Breast epithelium (tissue), 4 donors: ENCODE measurements around the gene PARD3B. TPM values are rescaled to one million over a fixed set of nuclear protein-coding genes. Genes with fewer than 3 reads are reported as not detected.

ENCODE experiments used
- DNase-seq, 2 donors: peaks; one replicate each; pipeline ENCODE4 v3.0.0-alpha.2; 2019; ENCODE audit warnings: low spot score in 2 of 2
- H3K27ac ChIP-seq, 2 donors: fragments of 200-600 bp; sonication (generic) in 1 of 2; one replicate each; pipeline ENCODE4 v1.5.1; 2016 to 2019; ENCODE audit warnings: mild to moderate bottlenecking in 1 of 2
- H3K27me3 ChIP-seq, 2 donors: fragments of 200-600 bp; sonication (generic) in 1 of 2; one replicate each; pipeline versions ENCODE4 v1.5.1 to v1.6.0; 2017 to 2019; ENCODE audit warnings: control low read depth in 1 of 2, mild to moderate bottlenecking in 1 of 2
- H3K36me3 ChIP-seq: fragments of 200-600 bp; one replicate; pipeline ENCODE4 v1.5.1; 2019
- H3K4me1 ChIP-seq, 2 donors: fragments of 200-600 bp; sonication (generic); one replicate each; pipeline ENCODE4 v1.5.1; 2016 to 2019; ENCODE audit warnings: control low read depth in 1 of 2
- H3K4me3 ChIP-seq, 3 donors: fragments of 200-600 bp; sonication (generic); 1 replicate in 2 of 3; 2 replicates in 1 of 3; pipeline ENCODE4 v1.5.1; 2016 to 2019; ENCODE audit warnings: mild to moderate bottlenecking in 3 of 3, moderate library complexity in 2 of 3
- H3K9me3 ChIP-seq, 2 donors: fragments of 200-600 bp; sonication (generic) in 1 of 2; one replicate each; pipeline ENCODE4 v1.5.1; 2016 to 2019; ENCODE audit warnings: control low read depth in 1 of 2
- POLR2A ChIP-seq: fragments of 450-650 bp; IDR thresholded peaks from one replicate; pipeline ENCODE4 v1.6.1; 2016; ENCODE audit warnings: antibody characterized with exemption, mild to moderate bottlenecking, moderate library complexity
- POLR2AphosphoS5 ChIP-seq, 3 donors: sonication (generic); formaldehyde crosslinking; IDR thresholded peaks; one replicate each; pipeline ENCODE4 v1.6.1; 2017; ENCODE audit warnings: antibody characterized with exemption in 3 of 3
- intact Hi-C: fragments of 100-400 bp; cut with DNase I; formaldehyde crosslinking; loops from one replicate; pipeline ENCODE4 v1.15.1; 2023; ENCODE audit warnings: low total_unique reads
- total RNA-seq, 3 donors: library from RNA; depleted of rRNA; stranded (reverse); fragments of >200 nt; gene quantifications; one replicate each; pipeline ENCODE4 v1.1.0, GENCODE V29; 2016
- TF ChIP-seq, protein P1 (sequence below), 3 donors: fragments of 450-650 bp; IDR thresholded peaks; one replicate each; pipeline ENCODE4 v1.5.1; 2016 to 2017; ENCODE audit warnings: antibody characterized with exemption in 3 of 3, mild to moderate bottlenecking in 3 of 3, moderate library complexity in 3 of 3

Gene PARD3B
- total RNA-seq, 3 donors from 2014 or later = 24.6 to 66.2 (median 25.9) TPM

- no peak for DNase-seq
- no peaks in the 10 kb centered on the region for H3K36me3 ChIP-seq
- no peak for TF ChIP-seq POLR2AphosphoS5 (IDR thresholded peaks at IDR 0.05)
- TF ChIP-seq POLR2A = no peak
- TF ChIP-seq, protein P1, sequence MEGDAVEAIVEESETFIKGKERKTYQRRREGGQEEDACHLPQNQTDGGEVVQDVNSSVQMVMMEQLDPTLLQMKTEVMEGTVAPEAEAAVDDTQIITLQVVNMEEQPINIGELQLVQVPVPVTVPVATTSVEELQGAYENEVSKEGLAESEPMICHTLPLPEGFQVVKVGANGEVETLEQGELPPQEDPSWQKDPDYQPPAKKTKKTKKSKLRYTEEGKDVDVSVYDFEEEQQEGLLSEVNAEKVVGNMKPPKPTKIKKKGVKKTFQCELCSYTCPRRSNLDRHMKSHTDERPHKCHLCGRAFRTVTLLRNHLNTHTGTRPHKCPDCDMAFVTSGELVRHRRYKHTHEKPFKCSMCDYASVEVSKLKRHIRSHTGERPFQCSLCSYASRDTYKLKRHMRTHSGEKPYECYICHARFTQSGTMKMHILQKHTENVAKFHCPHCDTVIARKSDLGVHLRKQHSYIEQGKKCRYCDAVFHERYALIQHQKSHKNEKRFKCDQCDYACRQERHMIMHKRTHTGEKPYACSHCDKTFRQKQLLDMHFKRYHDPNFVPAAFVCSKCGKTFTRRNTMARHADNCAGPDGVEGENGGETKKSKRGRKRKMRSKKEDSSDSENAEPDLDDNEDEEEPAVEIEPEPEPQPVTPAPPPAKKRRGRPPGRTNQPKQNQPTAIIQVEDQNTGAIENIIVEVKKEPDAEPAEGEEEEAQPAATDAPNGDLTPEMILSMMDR (IDR thresholded peaks at IDR 0.05) = no peak
- intact Hi-C loops = no loop called here
- H3K9me3 ChIP-seq = peaks cover 0 to 4% of the 10 kb centered on the region in 2 donors
- no peak overlapping the region for H3K4me3 ChIP-seq
- no peaks in the 10 kb centered on the region for H3K27me3 ChIP-seq
- H3K27ac ChIP-seq = no peak overlapping the region
- H3K4me1 ChIP-seq = no peaks in the 10 kb centered on the region
These were observed 965.9 kb downstream of the PARD3B start for GRCh38 chr2:205511221-205511620.

DNA sequence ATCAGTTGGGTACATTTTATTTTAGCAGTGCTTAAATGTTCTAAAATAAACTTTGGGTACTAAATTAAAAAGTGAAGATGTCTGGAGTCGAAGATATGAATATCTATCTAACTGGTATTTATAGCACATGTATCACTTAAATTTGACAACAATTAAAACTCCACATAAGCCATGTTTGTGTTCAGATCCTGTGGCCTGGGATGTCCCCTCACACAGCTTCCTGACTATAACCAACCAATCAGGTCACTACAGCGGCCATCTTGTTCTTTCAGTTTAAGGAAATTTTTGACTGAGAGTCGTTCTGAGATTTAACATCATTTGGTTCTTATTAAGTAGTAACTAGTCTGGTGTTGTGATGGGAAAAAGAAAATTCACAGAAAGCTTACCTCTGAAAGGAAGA is 966.4 kb downstream of the PARD3B start:
- no peak overlapping the region for H3K27ac ChIP-seq
- intact Hi-C loops = no loop called here

GRCh38 chr2:205520311-205520710 is 975.0 kb downstream of the PARD3B start:
- TF ChIP-seq, protein P1 (IDR thresholded peaks at IDR 0.05) = no peak
- TF ChIP-seq POLR2AphosphoS5 (IDR thresholded peaks at IDR 0.05) (no peak), POLR2A (no peak)
- H3K27ac ChIP-seq = no peak overlapping the region

More for the DNA sequence above, 966.4 kb downstream of the PARD3B start:
- H3K4me3 ChIP-seq = no peak overlapping the region
- no peaks in the 10 kb centered on the region for H3K27me3 ChIP-seq
- H3K36me3 ChIP-seq = no peaks in the 10 kb centered on the region
- peaks cover 0 to 7% of the 10 kb centered on the region in 2 donors for H3K9me3 ChIP-seq
- DNase-seq = no peak
- TF ChIP-seq, protein P1 (IDR thresholded peaks at IDR 0.05) = no peak
- TF ChIP-seq POLR2A (no peak), POLR2AphosphoS5 (IDR thresholded peaks at IDR 0.05) (no peak)
- no peaks in the 10 kb centered on the region for H3K4me1 ChIP-seq

DNA sequence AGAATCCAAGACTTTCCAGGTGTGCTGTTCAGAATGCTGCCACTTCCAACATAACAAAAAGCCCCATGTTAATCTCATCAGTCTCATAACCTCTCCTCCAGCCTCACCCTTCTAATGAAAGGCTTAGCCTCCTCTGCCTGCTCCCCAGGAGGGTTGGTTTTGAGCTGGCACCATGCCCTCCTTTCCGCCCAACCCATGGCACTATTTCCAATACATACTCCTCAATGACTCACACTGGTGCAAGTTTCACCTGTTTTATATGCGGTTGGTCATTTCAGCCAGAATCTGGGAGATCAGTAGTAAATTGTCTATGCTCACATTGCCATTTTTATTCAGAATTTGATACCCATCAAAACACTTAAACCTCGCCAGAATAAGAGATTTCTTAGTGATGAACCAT is 979.4 kb downstream of the PARD3B start:
- H3K4me3 ChIP-seq = no peak overlapping the region
- intact Hi-C loops = no loop called here
- no peaks in the 10 kb centered on the region for H3K36me3 ChIP-seq
- DNase-seq = no peak
- no peak overlapping the region for H3K27ac ChIP-seq
- no peaks in the 10 kb centered on the region for H3K4me1 ChIP-seq
- H3K27me3 ChIP-seq = no peaks in the 10 kb centered on the region
- no peak for TF ChIP-seq POLR2AphosphoS5 (IDR thresholded peaks at IDR 0.05)
- TF ChIP-seq, protein P1 (IDR thresholded peaks at IDR 0.05) = no peak
- TF ChIP-seq POLR2A = no peak
- no peaks in the 10 kb centered on the region for H3K9me3 ChIP-seq

More at GRCh38 chr2:205520311-205520710, 975.0 kb downstream of the PARD3B start:
- no peak for DNase-seq
- H3K27me3 ChIP-seq = no peaks in the 10 kb centered on the region
- H3K9me3 ChIP-seq = peaks cover 0 to 22% of the 10 kb centered on the region in 2 donors
- H3K4me1 ChIP-seq = no peaks in the 10 kb centered on the region
- no peak overlapping the region for H3K4me3 ChIP-seq
- intact Hi-C loops = no loop called here
- H3K36me3 ChIP-seq = no peaks in the 10 kb centered on the region

GRCh38 chr2:205527801-205528200 is 982.5 kb downstream of the PARD3B start:
- DNase-seq = no peak
- Histone ChIP-seq H3K27ac (no peak overlapping the region), H3K36me3 (no peaks in the 10 kb centered on the region), H3K9me3 (no peaks in the 10 kb centered on the region), H3K27me3 (no peaks in the 10 kb centered on the region), H3K4me1 (no peaks in the 10 kb centered on the region), H3K4me3 (no peak overlapping the region)
- TF ChIP-seq POLR2A (no peak), POLR2AphosphoS5 (IDR thresholded peaks at IDR 0.05) (no peak)
- TF ChIP-seq, protein P1 (IDR thresholded peaks at IDR 0.05) = no peak
- intact Hi-C loops = no loop called here
